HepG2 (cell line): ENCODE data around the gene ZNHIT1. TPM values are rescaled to one million over a fixed set of nuclear protein-coding genes. Genes with fewer than 3 reads are reported as not detected.

Experiments used
- AGO2 ChIP-seq: fragments of 200-400 bp; formaldehyde crosslinking; optimal IDR thresholded peaks from 2 replicates; pipeline ENCODE3; 2017; ENCODE audit warnings: mild to moderate bottlenecking, low read depth, low read length, moderate library complexity
- AKAP8 ChIP-seq: sonication (generic); formaldehyde crosslinking; IDR thresholded peaks from 2 replicates; pipeline ENCODE4 v1.5.1; 2020; ENCODE audit warnings: mild to moderate bottlenecking, missing genetic modification reagents
- ARID3A ChIP-seq: IDR thresholded peaks from 2 replicates; pipeline ENCODE4 v1.6.1; 2012; ENCODE audit warnings: low read depth, low read length, improper control_type of control experiment
- CCAR2 ChIP-seq: fragments of 200-400 bp; formaldehyde crosslinking; optimal IDR thresholded peaks from 2 replicates; pipeline ENCODE3; 2018; ENCODE audit warnings: low read depth, mild to moderate bottlenecking, low read length, moderate library complexity
- CCDC6 ChIP-seq: sonication (generic); formaldehyde crosslinking; IDR thresholded peaks from 2 replicates; pipeline ENCODE4 v1.8.1; 2022; ENCODE audit warnings: mild to moderate bottlenecking, missing genetic modification reagents, moderate library complexity
- IRF1 ChIP-seq: sonication (generic); formaldehyde crosslinking; IDR thresholded peaks from 2 replicates; pipeline ENCODE4 v1.4.0; 2020; ENCODE audit warnings: low read depth, mild to moderate bottlenecking, missing genetic modification reagents
- JUNB ChIP-seq: sonication (generic); formaldehyde crosslinking; IDR thresholded peaks from 2 replicates; pipeline ENCODE4 v1.8.0; 2022; ENCODE audit warnings: missing genetic modification reagents, mild to moderate bottlenecking, borderline replicate concordance
- MED1 ChIP-seq: sonication (generic); formaldehyde crosslinking; IDR thresholded peaks from 2 replicates; pipeline ENCODE4 v1.4.0; 2020; ENCODE audit warnings: missing genetic modification reagents
- MTF1 ChIP-seq: sonication (generic); formaldehyde crosslinking; IDR thresholded peaks from 2 replicates; pipeline ENCODE4 v1.5.0; 2020; ENCODE audit warnings: missing genetic modification reagents
- MYC ChIP-seq: sonication (generic); formaldehyde crosslinking; IDR thresholded peaks from 2 replicates; pipeline ENCODE4 v1.9.0; 2021; ENCODE audit warnings: missing genetic modification reagents, borderline replicate concordance
- MYNN ChIP-seq: sonication (generic); formaldehyde crosslinking; IDR thresholded peaks from 2 replicates; pipeline ENCODE4 v1.4.0; 2020; ENCODE audit warnings: mild to moderate bottlenecking, low read depth, missing genetic modification reagents
- NCOR1 ChIP-seq: fragments of 200-600 bp; sonication (generic); IDR thresholded peaks from 2 replicates; pipeline ENCODE4 v1.7.0; 2017; ENCODE audit warnings: antibody characterized with exemption, low read length, borderline replicate concordance
- PATZ1 ChIP-seq: sonication (generic); formaldehyde crosslinking; IDR thresholded peaks from 2 replicates; pipeline ENCODE4 v1.4.0; 2020; ENCODE audit warnings: missing genetic modification reagents
- PHF20 ChIP-seq: sonication (generic); formaldehyde crosslinking; IDR thresholded peaks from 2 replicates; pipeline ENCODE4 v1.5.0; 2020; ENCODE audit warnings: mild to moderate bottlenecking, missing genetic modification reagents
- PHF5A ChIP-seq: IDR thresholded peaks from one replicate; pipeline ENCODE4 v1.6.1; 2018; ENCODE audit warnings: low read depth, missing genetic modification reagents; ENCODE audit not compliant: unreplicated experiment
- SAFB2 ChIP-seq: sonication (generic); formaldehyde crosslinking; IDR thresholded peaks from 2 replicates; pipeline ENCODE4 v1.5.1; 2020; ENCODE audit warnings: missing genetic modification reagents, low read depth, mild to moderate bottlenecking, borderline replicate concordance
- TEAD3 ChIP-seq: optimal IDR thresholded peaks from 2 replicates; pipeline ENCODE3; 2016; ENCODE audit warnings: borderline replicate concordance
- YEATS4 ChIP-seq: sonication (generic); formaldehyde crosslinking; IDR thresholded peaks from 2 replicates; pipeline ENCODE4 v1.4.0; 2020; ENCODE audit warnings: missing genetic modification reagents, borderline replicate concordance
- ZBTB38 ChIP-seq: sonication (generic); formaldehyde crosslinking; IDR thresholded peaks from 2 replicates; pipeline ENCODE4 v1.5.1; 2020; ENCODE audit warnings: mild to moderate bottlenecking, missing genetic modification reagents
- ZFY ChIP-seq: sonication (generic); formaldehyde crosslinking; IDR thresholded peaks from 2 replicates; pipeline ENCODE4 v1.4.0; 2020; ENCODE audit warnings: missing genetic modification reagents
- ZNF468 ChIP-seq: sonication (generic); formaldehyde crosslinking; IDR thresholded peaks from 2 replicates; pipeline ENCODE4 v1.8.0; 2022; ENCODE audit warnings: mild to moderate bottlenecking, moderate library complexity, missing genetic modification reagents
- ZNF580 ChIP-seq: IDR thresholded peaks from 2 replicates; pipeline ENCODE4 v1.6.1; 2016; ENCODE audit warnings: low read depth, borderline replicate concordance
- ZNF704 ChIP-seq: sonication (generic); formaldehyde crosslinking; IDR thresholded peaks from 2 replicates; pipeline ENCODE4 v1.8.1; 2023; ENCODE audit warnings: mild to moderate bottlenecking, inconsistent platforms, moderate library complexity, missing genetic modification reagents, borderline replicate concordance
- ZSCAN25 ChIP-seq: sonication (generic); formaldehyde crosslinking; IDR thresholded peaks from 2 replicates; pipeline ENCODE4 v1.8.0; 2022; ENCODE audit warnings: mild to moderate bottlenecking, missing genetic modification reagents
- polyA plus RNA-seq, 8 experiments: library from polyadenylated mRNA; depleted of rRNA in 3 of 8; stranded (reverse) in 7 of 8; unstranded in 1 of 8; fragments of >200 nt; fragmentation: Illumina TruSeq in 4 of 8; extraction: Trizol in 4 of 8; gene quantifications; 2 replicates each; pipeline versions ENCODE4 v1.2.1 to v1.2.3, GENCODE V29; 2011 to 2016; ENCODE audit warnings: low read depth in 4 of 8, missing spikeins in 1 of 8, mixed read lengths in 1 of 8; ENCODE audit not compliant: insufficient read depth in 1 of 8
- total RNA-seq, 5 experiments: library from RNA; depleted of rRNA; stranded (reverse); fragments of >200 nt; fragmentation: Illumina TruSeq; extraction: Trizol; gene quantifications; 2 replicates each; pipeline ENCODE4 v1.2.3, GENCODE V29; 2016; ENCODE audit warnings: low read depth in 1 of 5

Gene ZNHIT1
- total and polyA plus RNA-seq, 2 of the 13 experiments (the other 11 are each of a cell fraction or from before 2014, with no cell fraction given), result 32.5 to 64.5 TPM

- TF ChIP-seq MTF1 (no peak), MYNN (no peak), PATZ1 (CRISPR knock-in tag) (peak; percentile 72; the same call in 1 of the 2 replicates), YEATS4 (peak; percentile 58), TEAD3 (CRISPR knock-in tag) (peak; percentile 26), PHF5A (CRISPR knock-in tag) (no peak), AKAP8 (peak; percentile 70; the same call in 1 of the 2 replicates), ZNF580 (no peak), AGO2 (peak; percentile 6), ZNF468 (CRISPR knock-in tag) (0 out of 2 replicates have a peak, but pooled peaks have one; percentile 12), IRF1 (CRISPR knock-in tag) (no peak), MYC (CRISPR knock-in tag) (peak; percentile 91), MED1 (CRISPR knock-in tag) (peak; percentile 68), ZNF704 (CRISPR knock-in tag) (peak; percentile 30; the same call in 1 of the 2 replicates), ZSCAN25 (CRISPR knock-in tag) (peak; percentile 76; the same call in 1 of the 2 replicates), SAFB2 (CRISPR knock-in tag) (peak; percentile 11; the same call in 1 of the 2 replicates), CCAR2 (no peak), PHF20 (0 out of 2 replicates have a peak, but pooled peaks have one; percentile 8), ZBTB38 (CRISPR knock-in tag) (peak; percentile 31; the same call in 1 of the 2 replicates), ARID3A (no peak), NCOR1 (no peak), CCDC6 (CRISPR knock-in tag) (peak; percentile 52), JUNB (CRISPR knock-in tag) (no peak), ZFY (CRISPR knock-in tag) (peak; percentile 74; the same call in 1 of the 2 replicates)
Observed at GRCh38 chr7:101217388-101218235, at the start of gene ZNHIT1, which contains the start of gene PLOD3 (continued).
